ENCODE results near the gene PFDN5.

DNA sequence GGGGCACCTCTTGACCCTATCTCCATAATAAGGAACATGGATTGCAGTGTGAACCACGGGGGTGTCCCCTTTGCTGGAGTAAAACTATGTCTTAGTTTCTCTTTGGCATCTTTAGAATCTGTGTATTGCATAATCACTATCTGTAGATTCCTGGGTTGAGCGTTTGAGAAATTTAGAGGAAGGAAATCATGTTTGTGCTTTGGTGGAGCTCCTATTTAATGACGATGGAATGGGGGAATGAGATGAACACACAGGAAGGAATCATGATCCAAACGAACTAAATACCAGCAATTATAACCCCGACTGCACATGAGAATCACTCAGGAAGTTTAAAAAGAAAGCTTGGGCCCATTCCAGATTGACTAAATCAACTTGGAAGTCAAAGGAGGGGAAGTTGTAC, 2.8 kb downstream of the PFDN5 start:
- TF ChIP-seq, protein P1, sequence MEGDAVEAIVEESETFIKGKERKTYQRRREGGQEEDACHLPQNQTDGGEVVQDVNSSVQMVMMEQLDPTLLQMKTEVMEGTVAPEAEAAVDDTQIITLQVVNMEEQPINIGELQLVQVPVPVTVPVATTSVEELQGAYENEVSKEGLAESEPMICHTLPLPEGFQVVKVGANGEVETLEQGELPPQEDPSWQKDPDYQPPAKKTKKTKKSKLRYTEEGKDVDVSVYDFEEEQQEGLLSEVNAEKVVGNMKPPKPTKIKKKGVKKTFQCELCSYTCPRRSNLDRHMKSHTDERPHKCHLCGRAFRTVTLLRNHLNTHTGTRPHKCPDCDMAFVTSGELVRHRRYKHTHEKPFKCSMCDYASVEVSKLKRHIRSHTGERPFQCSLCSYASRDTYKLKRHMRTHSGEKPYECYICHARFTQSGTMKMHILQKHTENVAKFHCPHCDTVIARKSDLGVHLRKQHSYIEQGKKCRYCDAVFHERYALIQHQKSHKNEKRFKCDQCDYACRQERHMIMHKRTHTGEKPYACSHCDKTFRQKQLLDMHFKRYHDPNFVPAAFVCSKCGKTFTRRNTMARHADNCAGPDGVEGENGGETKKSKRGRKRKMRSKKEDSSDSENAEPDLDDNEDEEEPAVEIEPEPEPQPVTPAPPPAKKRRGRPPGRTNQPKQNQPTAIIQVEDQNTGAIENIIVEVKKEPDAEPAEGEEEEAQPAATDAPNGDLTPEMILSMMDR (IDR thresholded peaks at IDR 0.05) = no peak
- no peak for TF ChIP-seq POLR2A (IDR thresholded peaks at IDR 0.05)
- no peak for TF ChIP-seq POLR2AphosphoS5 (IDR thresholded peaks at IDR 0.05)
